Activated T-cell treated with anti-CD3 and anti-CD28 coated beads, Interleukin-2, amount 50 U/mL, for 4 hours (primary cell): Measurements from ENCODE around the gene DCHS1. TPM values are rescaled to one million over a fixed set of nuclear protein-coding genes. Genes with fewer than 3 reads are reported as not detected.

Source experiments
- ATAC-seq, 2 donors: fragments of 200-7000 bp; cut with Tn5 transposase; one replicate each; pipeline ENCODE4 v1.10.0; 2021
- DNase-seq: peaks from one replicate; pipeline ENCODE4 v3.0.0-alpha.2; 2020
- H3K27me3 Mint-ChIP-seq: one replicate; pipeline ENCODE4 v1.8.0; 2021; ENCODE audit warnings: low read depth, mixed read lengths
- H3K36me3 Mint-ChIP-seq: one replicate; pipeline ENCODE4 v1.8.0; 2022; ENCODE audit warnings: mixed read lengths; ENCODE audit not compliant: insufficient read depth
- H3K4me1 Mint-ChIP-seq: one replicate; pipeline ENCODE4 v1.8.0; 2021; ENCODE audit warnings: low read depth, mixed read lengths
- H3K4me3 Mint-ChIP-seq: one replicate; pipeline ENCODE4 v1.8.0; 2021; ENCODE audit warnings: mild to moderate bottlenecking, moderate library complexity, mixed read lengths
- H3K9me3 Mint-ChIP-seq: one replicate; pipeline ENCODE4 v1.8.0; 2021; ENCODE audit warnings: mixed read lengths
- total RNA-seq, 3 donors: library from RNA; stranded (reverse); gene quantifications; one replicate each; pipeline ENCODE4 v1.2.1, GENCODE V29; 2021

The DCHS1 gene
- total RNA-seq, 3 donors from 2014 or later: 0.28 to 0.40 (median 0.33) TPM

- no peak for ATAC-seq
- Mint-ChIP-seq H3K4me1 (peaks cover 26% of the 10 kb centered on the region), H3K36me3 (peaks cover 52% of the 10 kb centered on the region), H3K4me3 (no peak overlapping the region), H3K27me3 (no peaks in the 10 kb centered on the region), H3K9me3 (no peaks in the 10 kb centered on the region)
- no peak for DNase-seq
Measured at GRCh38 chr11:6596239-6596877, 59.3 kb downstream of the DCHS1 start.

GRCh38 chr11:6594142-6594768 lies 61.4 kb downstream of the DCHS1 start:
- Mint-ChIP-seq H3K4me1 (peaks cover 23% of the 10 kb centered on the region), H3K27me3 (no peaks in the 10 kb centered on the region), H3K4me3 (no peak overlapping the region), H3K9me3 (no peaks in the 10 kb centered on the region), H3K36me3 (peaks cover 47% of the 10 kb centered on the region)
- ATAC-seq: no peak
- no peak for DNase-seq

- Mint-ChIP-seq H3K27me3 (no peaks in the 10 kb centered on the region), H3K36me3 (peaks cover 38% of the 10 kb centered on the region), H3K9me3 (peaks cover 20% of the 10 kb centered on the region), H3K4me1 (no peaks in the 10 kb centered on the region), H3K4me3 (no peak overlapping the region)
- ATAC-seq (no peak), DNase-seq (no peak)
Measured at GRCh38 chr11:6588018-6588417, 67.6 kb downstream of the DCHS1 start.

- Mint-ChIP-seq H3K36me3 (peaks cover 41% of the 10 kb centered on the region), H3K27me3 (no peaks in the 10 kb centered on the region), H3K4me3 (no peak overlapping the region), H3K4me1 (no peaks in the 10 kb centered on the region), H3K9me3 (peaks cover 23% of the 10 kb centered on the region)
- ATAC-seq (no peak), DNase-seq (no peak)
Measured at GRCh38 chr11:6587360-6587953, 68.2 kb downstream of the DCHS1 start.

- no peak for ATAC-seq
- Mint-ChIP-seq H3K4me3 (no peak overlapping the region), H3K4me1 (no peaks in the 10 kb centered on the region), H3K27me3 (no peaks in the 10 kb centered on the region), H3K36me3 (peaks cover 40% of the 10 kb centered on the region), H3K9me3 (peaks cover 26% of the 10 kb centered on the region)
- DNase-seq: no peak
Measured at GRCh38 chr11:6586434-6587359, 68.9 kb downstream of the DCHS1 start.

- no peaks in the 10 kb centered on the region for H3K4me1 Mint-ChIP-seq
- no peak for ATAC-seq
- DNase-seq: no peak
- H3K27me3 Mint-ChIP-seq: no peaks in the 10 kb centered on the region
- peaks cover 26% of the 10 kb centered on the region for H3K9me3 Mint-ChIP-seq
- peaks cover 40% of the 10 kb centered on the region for H3K36me3 Mint-ChIP-seq
- H3K4me3 Mint-ChIP-seq: no peak overlapping the region
Measured at GRCh38 chr11:6584528-6584927, 71.1 kb downstream of the DCHS1 start.

GRCh38 chr11:6583584-6583983 lies 72.0 kb downstream of the DCHS1 start:
- DNase-seq (no peak), ATAC-seq (no peak)
- Mint-ChIP-seq H3K27me3 (no peaks in the 10 kb centered on the region), H3K36me3 (peaks cover 40% of the 10 kb centered on the region), H3K4me3 (no peak overlapping the region), H3K4me1 (no peaks in the 10 kb centered on the region), H3K9me3 (peaks cover 26% of the 10 kb centered on the region)

- peaks cover 23% of the 10 kb centered on the region for H3K9me3 Mint-ChIP-seq
- H3K36me3 Mint-ChIP-seq: peaks cover 31% of the 10 kb centered on the region
- H3K27me3 Mint-ChIP-seq: no peaks in the 10 kb centered on the region
- H3K4me3 Mint-ChIP-seq: no peak overlapping the region
- DNase-seq (no peak), ATAC-seq (no peak)
- H3K4me1 Mint-ChIP-seq: no peaks in the 10 kb centered on the region
Measured at GRCh38 chr11:6579681-6580080, 75.9 kb downstream of the DCHS1 start.

GRCh38 chr11:6578134-6578533 lies 77.5 kb downstream of the DCHS1 start:
- Mint-ChIP-seq H3K9me3 (peaks cover 7% of the 10 kb centered on the region), H3K4me1 (no peaks in the 10 kb centered on the region), H3K36me3 (peaks cover 18% of the 10 kb centered on the region), H3K27me3 (no peaks in the 10 kb centered on the region), H3K4me3 (no peak overlapping the region)
- DNase-seq (no peak), ATAC-seq (no peak)

GRCh38 chr11:6576471-6577373 lies 78.9 kb downstream of the DCHS1 start:
- Mint-ChIP-seq H3K4me3 (no peak overlapping the region), H3K9me3 (no peaks in the 10 kb centered on the region), H3K27me3 (no peaks in the 10 kb centered on the region), H3K36me3 (peaks cover 14% of the 10 kb centered on the region), H3K4me1 (no peaks in the 10 kb centered on the region)
- no peak for DNase-seq
- no peak for ATAC-seq

- Mint-ChIP-seq H3K9me3 (no peaks in the 10 kb centered on the region), H3K36me3 (peaks cover 13% of the 10 kb centered on the region), H3K4me1 (no peaks in the 10 kb centered on the region), H3K27me3 (no peaks in the 10 kb centered on the region), H3K4me3 (no peak overlapping the region)
- DNase-seq (no peak), ATAC-seq (no peak)
Measured at GRCh38 chr11:6574816-6575715, 80.5 kb downstream of the DCHS1 start.

GRCh38 chr11:6572215-6572614 lies 83.4 kb downstream of the DCHS1 start:
- H3K27me3 Mint-ChIP-seq: no peaks in the 10 kb centered on the region
- H3K9me3 Mint-ChIP-seq: no peaks in the 10 kb centered on the region
- H3K36me3 Mint-ChIP-seq: peaks cover 16% of the 10 kb centered on the region
- H3K4me3 Mint-ChIP-seq: no peak overlapping the region
- DNase-seq: no peak
- no peak for ATAC-seq
- H3K4me1 Mint-ChIP-seq: no peaks in the 10 kb centered on the region
